GM12878 (cell line): Measurements from ENCODE around the gene POLR3E. TPM values are rescaled to one million over a fixed set of nuclear protein-coding genes. Genes with fewer than 3 reads are reported as not detected.

Experiments
- ATAC-seq: fragments of 200-7000 bp; cut with Tn5 transposase; 3 replicates; pipeline ENCODE4 v1.9.1; 2020; ENCODE audit warnings: mild to moderate bottlenecking, moderate library complexity
- BruUV-seq: library from RNA; stranded (reverse); fragments of 400-500 nt; replicated peaks from 2 replicates; lab custom pipeline; 2021; lab: Mats Ljungman, UMichigan
- CTCF ChIA-PET: fragments of 300-600 bp; sonication (Branson Sonifier 250); formaldehyde crosslinking; extraction: SDS; loops from one replicate; lab custom pipeline; 2021; ENCODE audit warnings: inconsistent platforms; lab: Yijun Ruan, JAX
- POLR2A ChIA-PET: fragments of 350-600 bp; formaldehyde crosslinking; extraction: SDS; loops from one replicate; lab custom pipeline; 2021; ENCODE audit warnings: inconsistent platforms; lab: Charles Lee
- RAD21 ChIA-PET: fragments of 300-600 bp; sonication (Branson Sonifier 250); formaldehyde crosslinking; loops from one replicate; lab custom pipeline; 2023; ENCODE audit warnings: antibody characterized with exemption; ENCODE audit not compliant: unreplicated experiment; lab: Charles Lee
- SMC1A ChIA-PET: fragments of 300-600 bp; sonication (Branson Sonifier 250); formaldehyde crosslinking; loops from one replicate; lab custom pipeline; 2023; ENCODE audit not compliant: unreplicated experiment, uncharacterized antibody; lab: Charles Lee
- DNase-seq: peaks from one replicate; pipeline ENCODE4 v3.0.0-alpha.2; 2011; ENCODE audit warnings: low read depth, low spot score
- FAIRE-seq: peaks from 3 replicates; lab custom pipeline; 2011; peaks lifted over from hg19 to GRCh38; lab: Jason Lieb, UNC
- H2AFZ ChIP-seq: 2 replicates; pipeline ENCODE4 v1.6.0; 2011; ENCODE audit warnings: low read depth, low read length, control low read depth; ENCODE audit not compliant: control insufficient read depth
- H3K27ac ChIP-seq: 2 replicates; pipeline ENCODE4 v1.5.1; 2011; ENCODE audit warnings: control low read depth; ENCODE audit not compliant: control insufficient read depth, insufficient read depth
- H3K27me3 ChIP-seq, 2 experiments: replicated peaks in 1 of 2; 2 replicates each; pipeline versions ENCODE4 v1.6.0 to v1.6.1; 2011; ENCODE audit warnings: low read length in 1 of 2; ENCODE audit not compliant: control insufficient read depth in 2 of 2, insufficient read depth in 2 of 2
- H3K36me3 ChIP-seq, 2 experiments: 2 replicates each; pipeline ENCODE4 v1.5.1; 2011; ENCODE audit warnings: low read length in 1 of 2; ENCODE audit not compliant: control insufficient read depth in 2 of 2, insufficient read depth in 2 of 2
- H3K4me1 ChIP-seq: 2 replicates; pipeline ENCODE4 v1.6.1; 2011; ENCODE audit warnings: mild to moderate bottlenecking, low read length, moderate library complexity, mixed read lengths; ENCODE audit not compliant: control insufficient read depth, insufficient read depth
- H3K4me2 ChIP-seq: 2 replicates; pipeline ENCODE4 v1.6.0; 2011; ENCODE audit warnings: control low read depth; ENCODE audit not compliant: control insufficient read depth, insufficient read depth
- H3K4me3 ChIP-seq: fragments of 200-600 bp; sonication (generic); 2 replicates; pipeline ENCODE4 v1.5.1; 2016
- H3K79me2 ChIP-seq: 2 replicates; pipeline ENCODE4 v1.6.0; 2011; ENCODE audit warnings: low read length; ENCODE audit not compliant: control insufficient read depth, insufficient read depth
- H3K9ac ChIP-seq: 2 replicates; pipeline ENCODE4 v1.8.0; 2011; ENCODE audit warnings: low read length, control low read depth, mixed read lengths; ENCODE audit not compliant: control insufficient read depth, insufficient read depth
- H3K9me3 ChIP-seq: replicated peaks from 3 replicates; pipeline ENCODE4 v1.5.1; 2011; ENCODE audit warnings: mild to moderate bottlenecking, low read length; ENCODE audit not compliant: control insufficient read depth, insufficient read depth
- H4K20me1 ChIP-seq: 2 replicates; pipeline ENCODE4 v1.6.0; 2011; ENCODE audit not compliant: control insufficient read depth, insufficient read depth
- BACH1 ChIP-seq: fragments of 450-650 bp; IDR thresholded peaks from 2 replicates; pipeline ENCODE4 v1.6.1; 2017; ENCODE audit warnings: mild to moderate bottlenecking, borderline replicate concordance
- CBX3 ChIP-seq: fragments of 200-600 bp; sonication (generic); IDR thresholded peaks from 2 replicates; pipeline ENCODE4 v1.6.1; 2016; ENCODE audit warnings: low read depth, borderline replicate concordance
- CEBPB ChIP-seq, 2 experiments: fragments of 150-350 bp in 1 of 2; IDR thresholded peaks; 2 replicates each; pipeline ENCODE4 v1.6.1; 2012 to 2014; ENCODE audit warnings: low read depth in 2 of 2, low read length in 2 of 2, borderline replicate concordance in 1 of 2, inconsistent platforms in 1 of 2
- EGR1 ChIP-seq, 2 experiments: IDR thresholded peaks; 1 replicate in 1 of 2; 2 replicates in 1 of 2; pipeline ENCODE4 v1.6.1; 2011 to 2012; ENCODE audit warnings: low read depth in 2 of 2, low read length in 2 of 2, borderline replicate concordance in 1 of 2, mild to moderate bottlenecking in 1 of 2, moderate library complexity in 1 of 2
- ESRRA ChIP-seq: IDR thresholded peaks from 2 replicates; pipeline ENCODE4 v1.6.1; 2012; ENCODE audit warnings: mild to moderate bottlenecking, low read length, improper control_type of control experiment
- IRF4 ChIP-seq: IDR thresholded peaks from 2 replicates; pipeline ENCODE4 v1.6.1; 2011; ENCODE audit warnings: low read depth, low read length
- NR2F1 ChIP-seq: fragments of 450-650 bp; conservative IDR thresholded peaks from 2 replicates; pipeline ENCODE4 v1.6.1; 2017; ENCODE audit warnings: mild to moderate bottlenecking
- RAD51 ChIP-seq: fragments of 450-650 bp; IDR thresholded peaks from 2 replicates; pipeline ENCODE4 v1.6.1; 2016; ENCODE audit warnings: moderate library complexity, mild to moderate bottlenecking, inconsistent platforms
- RBBP5 ChIP-seq: fragments of 200-600 bp; sonication (generic); conservative IDR thresholded peaks from 2 replicates; pipeline ENCODE4 v1.6.1; 2016
- SREBF1 ChIP-seq: IDR thresholded peaks from 2 replicates; pipeline ENCODE4 v1.6.1; 2012; ENCODE audit warnings: mild to moderate bottlenecking, low read length
- WRNIP1 ChIP-seq: IDR thresholded peaks from 2 replicates; pipeline ENCODE4 v1.6.1; 2011; ENCODE audit warnings: low read depth, low read length, improper control_type of control experiment, borderline replicate concordance
- ZNF24 ChIP-seq: fragments of 450-650 bp; IDR thresholded peaks from 2 replicates; pipeline ENCODE4 v1.6.1; 2017; ENCODE audit warnings: antibody characterized with exemption, mild to moderate bottlenecking
- WGBS: methylation state at CpG from one replicate; pipeline ENCODE4 v1.1.6; 2016; ENCODE audit warnings: low lambda C conversion rate; ENCODE audit not compliant: insufficient replicate concordance, insufficient coverage; ENCODE audit errors: missing lambda C conversion rate; 5-methylcytosine and 5-hydroxymethylcytosine counted together
- in situ Hi-C: fragments of 300-500 bp; cut with MboI; formaldehyde crosslinking; loops from 9 replicates; pipeline ENCODE4 v1.14.3; 2018; ENCODE audit warnings: mixed read lengths
- intact Hi-C: fragments of 100-400 bp; cut with micrococcal nuclease; formaldehyde crosslinking; loops from one replicate; pipeline ENCODE4 v1.14.2; 2022; ENCODE audit not compliant: unreplicated experiment
- polyA plus RNA-seq, 11 experiments: library from polyadenylated mRNA; depleted of rRNA in 4 of 11; unstranded in 6 of 11; stranded (reverse) in 5 of 11; fragments of >200 nt; fragmentation: Nextera tagmentation in 4 of 11; fragmentation: Illumina TruSeq in 1 of 11; extraction: Ambion mirVana in 4 of 11; extraction: Trizol in 1 of 11; gene quantifications; 1 replicate in 1 of 11; 2 replicates in 10 of 11; pipeline versions ENCODE4 v1.2.1 to v1.2.3, GENCODE V29; 2011 to 2016; ENCODE audit warnings: inconsistent platforms in 2 of 11, missing spikeins in 2 of 11, low read depth in 1 of 11
- total RNA-seq, 4 experiments: library from RNA; depleted of rRNA in 3 of 4; stranded (reverse); fragments of >200 nt in 3 of 4; fragmentation: Illumina TruSeq in 1 of 4; extraction: Trizol in 1 of 4; gene quantifications; 2 replicates each; pipeline versions ENCODE4 v1.2.1 to v1.2.3, GENCODE V29; 2013 to 2021
- TF ChIP-seq, protein P1 (sequence below): IDR thresholded peaks from 2 replicates; pipeline ENCODE4 v1.6.1; 2012; ENCODE audit warnings: mild to moderate bottlenecking, low read depth, low read length
- TF ChIP-seq, protein P2 (sequence below): IDR thresholded peaks from 2 replicates; pipeline ENCODE4 v1.6.1; 2012; ENCODE audit warnings: low read length, inconsistent platforms
- TF ChIP-seq, protein P3 (sequence below): fragments of 150-350 bp; IDR thresholded peaks from 2 replicates; pipeline ENCODE4 v1.6.1; 2014; ENCODE audit warnings: mild to moderate bottlenecking, low read depth, low read length

The POLR3E gene
- total and polyA plus RNA-seq, 10 of the 15 experiments (the other 5 are each of a cell fraction or from before 2014, with no cell fraction given): 11.1 to 79.5 (median 39.7) TPM

DNA sequence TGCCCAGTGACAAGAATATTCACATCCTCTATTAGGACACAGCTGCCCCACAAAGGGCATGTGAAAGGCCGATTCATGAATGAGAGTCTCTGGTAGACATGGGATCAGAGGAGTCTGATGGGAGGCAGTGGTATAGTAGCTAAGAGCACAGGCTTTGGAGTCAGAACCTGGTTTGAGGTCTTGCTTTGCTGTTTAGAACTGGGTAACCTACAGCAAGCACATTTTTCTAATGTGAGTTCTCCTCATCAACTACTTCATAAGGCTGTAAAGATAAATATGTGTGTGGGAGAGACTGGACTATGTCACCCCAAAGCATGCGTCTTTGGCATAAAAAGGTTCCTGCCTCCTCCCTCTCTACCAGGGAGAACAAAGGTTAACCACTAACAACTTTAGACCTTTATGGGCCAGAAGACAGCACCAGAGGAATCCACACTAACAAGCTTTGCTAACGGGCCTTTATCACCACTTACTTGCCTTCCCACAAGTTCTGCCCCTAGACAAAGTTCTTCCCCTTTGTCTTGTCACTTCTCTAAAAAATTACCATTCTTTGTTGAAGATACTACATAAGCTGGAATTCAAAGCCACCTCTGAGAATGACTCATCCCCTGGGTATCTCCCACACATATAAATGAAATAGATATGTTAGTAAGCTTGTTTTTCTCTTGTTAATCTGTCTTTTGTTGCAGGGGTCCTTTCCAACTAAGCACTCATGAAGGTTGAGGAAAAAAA, 56.1 kb downstream of the POLR3E start (continued):
- TF ChIP-seq CBX3 (no peak), NR2F1 (peak; percentile 83)

DNA sequence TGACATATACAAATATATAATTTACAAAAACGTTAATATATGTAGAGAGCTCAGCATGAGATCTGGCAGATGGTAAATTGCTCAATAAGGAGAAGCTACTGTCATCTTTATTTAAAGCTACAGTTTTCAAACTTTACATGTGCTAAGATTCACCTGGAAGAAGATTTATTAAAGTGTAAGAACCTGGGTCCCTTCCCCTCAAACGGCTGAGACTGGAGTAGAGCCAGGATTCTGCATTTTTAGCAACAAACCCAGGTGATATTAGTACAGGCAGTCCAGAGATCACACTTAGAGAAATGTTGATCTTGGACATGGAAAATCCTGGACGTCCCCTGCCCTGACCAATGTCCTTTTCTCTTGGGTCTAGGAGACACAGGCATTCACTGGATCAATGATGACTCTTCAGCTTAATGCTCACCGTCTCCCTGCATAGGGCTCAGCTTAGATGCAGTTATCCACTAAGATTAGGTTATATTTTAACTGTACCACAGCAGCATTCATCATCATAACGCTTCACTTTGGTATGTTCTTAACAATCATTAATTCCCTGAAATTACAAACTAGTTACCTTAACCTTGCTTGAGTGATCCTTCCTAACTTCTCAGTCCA, 56.8 kb downstream of the POLR3E start:
- H3K27me3 ChIP-seq: no peaks in the 10 kb centered on the region
- ATAC-seq (no peak; the same call in 1 of the 3 replicates), FAIRE-seq (no peak), DNase-seq (no peak)
- no peaks in the 10 kb centered on the region; the same call in 2 of the 3 replicates for H3K9me3 ChIP-seq
- 78% methylated on average over 5 of the region's 5 CpGs for WGBS
- H3K9ac ChIP-seq: no peak overlapping the region
- peaks cover 15% of the 10 kb centered on the region for H3K79me2 ChIP-seq
- POLR2A ChIA-PET: interaction anchor here (0.8 to 10.9 kb wide), 7 partner anchors 8 to 159 kb away, joined by 3 to 185 read pairs (median 4); partner anchors contain the start of gene CDR2
- H3K36me3 ChIP-seq: peaks cover 7 to 15% of the 10 kb centered on the region in 2 experiments
- no peak overlapping the region for H3K4me3 ChIP-seq
- CTCF ChIA-PET: interaction anchor here (1.0 to 3.6 kb wide), 6 partner anchors 11 to 161 kb away, joined by 3 to 20 read pairs (median 6); partner anchors contain the start of gene CDR2
- RAD21 ChIA-PET: interaction anchor here (0.7 to 7.2 kb wide), 13 partner anchors 8 to 162 kb away, joined by 3 to 64 read pairs (median 5); partner anchors contain the start of genes CDR2 and EEF2K
- peak overlapping the region; percentile 79 for H3K27ac ChIP-seq
- intact Hi-C loops: no loop called here
- no peaks in the 10 kb centered on the region for H4K20me1 ChIP-seq
- SMC1A ChIA-PET: interaction anchor here (0.6 to 9.1 kb wide), 17 partner anchors 8 to 1480 kb away, joined by 3 to 205 read pairs (median 3); partner anchors contain the start of gene CDR2
- no TSS peak for BruUV-seq
- peaks cover 40% of the 10 kb centered on the region for H3K4me1 ChIP-seq
- H3K4me2 ChIP-seq: no peak overlapping the region
- no peak overlapping the region; the same call in 1 of the 2 replicates for H2AFZ ChIP-seq
- in situ Hi-C loops: no loop called here
- TF ChIP-seq EGR1 (IDR thresholded peaks at IDR 0.05; ENCODE audit: borderline replicate concordance in 1 of 2, low read depth in 2 of 2, low read length in 2 of 2): no peak
- TF ChIP-seq, protein P1, sequence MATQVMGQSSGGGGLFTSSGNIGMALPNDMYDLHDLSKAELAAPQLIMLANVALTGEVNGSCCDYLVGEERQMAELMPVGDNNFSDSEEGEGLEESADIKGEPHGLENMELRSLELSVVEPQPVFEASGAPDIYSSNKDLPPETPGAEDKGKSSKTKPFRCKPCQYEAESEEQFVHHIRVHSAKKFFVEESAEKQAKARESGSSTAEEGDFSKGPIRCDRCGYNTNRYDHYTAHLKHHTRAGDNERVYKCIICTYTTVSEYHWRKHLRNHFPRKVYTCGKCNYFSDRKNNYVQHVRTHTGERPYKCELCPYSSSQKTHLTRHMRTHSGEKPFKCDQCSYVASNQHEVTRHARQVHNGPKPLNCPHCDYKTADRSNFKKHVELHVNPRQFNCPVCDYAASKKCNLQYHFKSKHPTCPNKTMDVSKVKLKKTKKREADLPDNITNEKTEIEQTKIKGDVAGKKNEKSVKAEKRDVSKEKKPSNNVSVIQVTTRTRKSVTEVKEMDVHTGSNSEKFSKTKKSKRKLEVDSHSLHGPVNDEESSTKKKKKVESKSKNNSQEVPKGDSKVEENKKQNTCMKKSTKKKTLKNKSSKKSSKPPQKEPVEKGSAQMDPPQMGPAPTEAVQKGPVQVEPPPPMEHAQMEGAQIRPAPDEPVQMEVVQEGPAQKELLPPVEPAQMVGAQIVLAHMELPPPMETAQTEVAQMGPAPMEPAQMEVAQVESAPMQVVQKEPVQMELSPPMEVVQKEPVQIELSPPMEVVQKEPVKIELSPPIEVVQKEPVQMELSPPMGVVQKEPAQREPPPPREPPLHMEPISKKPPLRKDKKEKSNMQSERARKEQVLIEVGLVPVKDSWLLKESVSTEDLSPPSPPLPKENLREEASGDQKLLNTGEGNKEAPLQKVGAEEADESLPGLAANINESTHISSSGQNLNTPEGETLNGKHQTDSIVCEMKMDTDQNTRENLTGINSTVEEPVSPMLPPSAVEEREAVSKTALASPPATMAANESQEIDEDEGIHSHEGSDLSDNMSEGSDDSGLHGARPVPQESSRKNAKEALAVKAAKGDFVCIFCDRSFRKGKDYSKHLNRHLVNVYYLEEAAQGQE: no peak
- TF ChIP-seq BACH1: no peak
- no peak for TF ChIP-seq SREBF1
- TF ChIP-seq, protein P2, sequence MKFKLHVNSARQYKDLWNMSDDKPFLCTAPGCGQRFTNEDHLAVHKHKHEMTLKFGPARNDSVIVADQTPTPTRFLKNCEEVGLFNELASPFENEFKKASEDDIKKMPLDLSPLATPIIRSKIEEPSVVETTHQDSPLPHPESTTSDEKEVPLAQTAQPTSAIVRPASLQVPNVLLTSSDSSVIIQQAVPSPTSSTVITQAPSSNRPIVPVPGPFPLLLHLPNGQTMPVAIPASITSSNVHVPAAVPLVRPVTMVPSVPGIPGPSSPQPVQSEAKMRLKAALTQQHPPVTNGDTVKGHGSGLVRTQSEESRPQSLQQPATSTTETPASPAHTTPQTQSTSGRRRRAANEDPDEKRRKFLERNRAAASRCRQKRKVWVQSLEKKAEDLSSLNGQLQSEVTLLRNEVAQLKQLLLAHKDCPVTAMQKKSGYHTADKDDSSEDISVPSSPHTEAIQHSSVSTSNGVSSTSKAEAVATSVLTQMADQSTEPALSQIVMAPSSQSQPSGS: 0 out of 2 replicates have a peak, but pooled peaks have one; percentile 5
- TF ChIP-seq ESRRA: no peak
- no peak for TF ChIP-seq IRF4
- peak; percentile 30; the same call in 1 of the 2 replicates for TF ChIP-seq ZNF24
- no peak for TF ChIP-seq RBBP5
- TF ChIP-seq, protein P3, sequence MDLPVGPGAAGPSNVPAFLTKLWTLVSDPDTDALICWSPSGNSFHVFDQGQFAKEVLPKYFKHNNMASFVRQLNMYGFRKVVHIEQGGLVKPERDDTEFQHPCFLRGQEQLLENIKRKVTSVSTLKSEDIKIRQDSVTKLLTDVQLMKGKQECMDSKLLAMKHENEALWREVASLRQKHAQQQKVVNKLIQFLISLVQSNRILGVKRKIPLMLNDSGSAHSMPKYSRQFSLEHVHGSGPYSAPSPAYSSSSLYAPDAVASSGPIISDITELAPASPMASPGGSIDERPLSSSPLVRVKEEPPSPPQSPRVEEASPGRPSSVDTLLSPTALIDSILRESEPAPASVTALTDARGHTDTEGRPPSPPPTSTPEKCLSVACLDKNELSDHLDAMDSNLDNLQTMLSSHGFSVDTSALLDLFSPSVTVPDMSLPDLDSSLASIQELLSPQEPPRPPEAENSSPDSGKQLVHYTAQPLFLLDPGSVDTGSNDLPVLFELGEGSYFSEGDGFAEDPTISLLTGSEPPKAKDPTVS: no peak
- no peak for TF ChIP-seq RAD51
- TF ChIP-seq CEBPB (IDR thresholded peaks at IDR 0.05; ENCODE audit: borderline replicate concordance in 1 of 2, low read depth in 2 of 2, low read length in 2 of 2): no peak
- TF ChIP-seq WRNIP1: no peak
